Suppressor macrophage (primary cell): ENCODE data around the gene LRP1.

Experiments
- DNase-seq, 4 experiments: peaks; one replicate each; pipeline ENCODE4 v3.0.0-alpha.2; 2020 to 2022

The LRP1 gene

GRCh38 chr12:57154804-57155434, 26.6 kb downstream of the LRP1 start:
- peak in 2 of 4 experiments; percentile 56 to 61 for DNase-seq

DNA sequence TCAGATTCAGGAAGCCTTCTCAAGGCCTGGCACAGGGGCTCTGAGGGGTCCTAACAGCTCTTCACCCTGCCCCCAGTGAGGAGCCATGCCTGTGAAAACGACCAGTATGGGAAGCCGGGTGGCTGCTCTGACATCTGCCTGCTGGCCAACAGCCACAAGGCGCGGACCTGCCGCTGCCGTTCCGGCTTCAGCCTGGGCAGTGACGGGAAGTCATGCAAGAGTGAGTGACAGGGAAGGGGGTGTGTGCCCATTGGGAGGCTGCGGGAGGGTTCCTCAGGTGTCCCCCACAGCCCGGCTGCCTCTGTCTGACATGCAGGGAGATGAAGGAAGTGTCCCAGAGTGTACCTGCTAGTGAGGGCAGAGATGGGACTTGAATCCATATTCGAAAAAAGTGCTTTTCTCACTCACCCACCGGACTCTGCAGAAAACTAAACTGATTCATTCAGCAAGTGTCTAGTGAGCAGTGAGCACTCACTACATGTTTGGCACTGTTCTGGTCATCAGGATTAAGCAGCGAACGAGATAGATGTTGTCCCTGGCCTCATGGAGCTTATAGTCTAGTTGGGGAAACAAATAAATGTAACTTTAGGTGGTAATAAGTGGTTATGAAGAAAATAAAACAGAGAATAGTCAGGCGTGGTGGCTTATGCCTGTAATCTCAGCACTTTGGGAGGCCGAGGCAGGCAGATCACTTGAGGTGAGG, 28.6 kb downstream of the LRP1 start:
- DNase-seq, result peak; percentile 42 to 79 (median 66)

DNA sequence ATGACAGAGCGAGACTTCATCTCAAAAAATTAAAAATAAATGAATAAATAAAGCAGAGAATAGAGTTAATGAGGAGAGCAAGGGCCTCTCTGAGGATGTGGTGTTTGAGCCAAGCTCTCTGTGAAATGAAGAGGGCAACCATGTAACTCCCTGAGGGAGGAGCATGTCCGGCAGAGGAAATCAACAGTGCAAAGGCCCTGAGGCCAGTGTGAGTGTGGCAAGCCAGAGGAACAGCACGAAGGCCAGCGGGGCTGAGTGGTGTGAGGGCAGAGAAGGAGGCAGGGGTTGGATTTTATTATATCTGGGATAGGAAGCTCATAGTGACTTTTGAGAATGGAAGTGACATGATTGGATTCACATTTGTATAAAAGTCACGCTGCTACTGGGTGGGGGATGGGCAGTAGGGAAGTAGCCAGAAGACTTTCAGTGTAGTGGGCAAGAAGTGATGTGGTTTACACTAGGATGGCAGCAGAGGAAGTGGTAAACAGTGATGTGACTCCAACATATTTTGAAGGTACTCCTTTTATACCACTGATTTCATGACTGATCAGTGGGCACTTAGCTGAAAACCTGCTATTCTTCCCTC, 29.4 kb downstream of the LRP1 start:
- DNase-seq, result peak; percentile 86 to 95 (median 90)

- DNase-seq, result no peak
Measured at GRCh38 chr12:57158186-57158585, 29.9 kb downstream of the LRP1 start.

- DNase-seq, result no peak
Measured at GRCh38 chr12:57158665-57159064, 30.4 kb downstream of the LRP1 start.

GRCh38 chr12:57159311-57159710, 31.0 kb downstream of the LRP1 start:
- DNase-seq, result peak; percentile 73 to 88 (median 82)

- no peak for DNase-seq
Measured at GRCh38 chr12:57160040-57160439, 31.8 kb downstream of the LRP1 start.

DNA sequence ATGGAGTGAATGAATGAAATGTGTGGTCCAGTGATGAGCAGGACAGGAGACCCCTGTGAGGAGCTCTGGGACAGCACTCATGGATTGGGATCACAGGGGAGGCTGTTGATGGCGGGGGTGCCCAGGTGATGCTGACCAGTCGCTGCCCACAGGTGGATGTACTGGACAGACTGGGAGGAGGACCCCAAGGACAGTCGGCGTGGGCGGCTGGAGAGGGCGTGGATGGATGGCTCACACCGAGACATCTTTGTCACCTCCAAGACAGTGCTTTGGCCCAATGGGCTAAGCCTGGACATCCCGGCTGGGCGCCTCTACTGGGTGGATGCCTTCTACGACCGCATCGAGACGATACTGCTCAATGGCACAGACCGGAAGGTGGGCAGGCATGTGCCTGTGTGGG, 32.5 kb downstream of the LRP1 start:
- no peak for DNase-seq

GRCh38 chr12:57161491-57161890, 33.2 kb downstream of the LRP1 start:
- DNase-seq, result no peak

DNA sequence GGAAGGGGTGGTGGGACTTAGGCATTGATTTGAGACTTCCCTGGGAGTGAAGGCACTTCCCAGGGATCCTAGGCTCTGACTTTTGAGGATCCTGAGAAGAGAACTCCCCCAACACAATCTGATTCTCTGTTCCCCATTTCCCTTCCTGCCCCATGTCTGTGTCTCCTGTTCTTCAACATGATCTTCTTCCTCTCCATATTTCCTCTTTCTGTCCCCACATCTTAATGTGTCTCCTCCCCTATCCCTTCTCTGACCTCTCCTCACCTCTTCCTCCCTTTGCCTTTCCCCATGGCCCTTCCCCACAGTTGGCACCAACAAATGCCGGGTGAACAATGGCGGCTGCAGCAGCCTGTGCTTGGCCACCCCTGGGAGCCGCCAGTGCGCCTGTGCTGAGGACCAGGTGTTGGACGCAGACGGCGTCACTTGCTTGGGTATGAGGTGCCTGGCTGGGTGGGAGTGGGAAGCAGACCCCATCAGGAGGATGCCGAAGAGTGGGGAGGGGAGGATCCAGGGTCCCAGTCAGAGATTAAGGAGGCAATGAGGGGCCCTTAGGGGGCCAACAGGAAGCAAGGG, 34.4 kb downstream of the LRP1 start:
- DNase-seq, result peak; percentile 37 to 76 (median 63)

- no peak for DNase-seq
Measured at GRCh38 chr12:57164454-57164853, 36.2 kb downstream of the LRP1 start.

DNA sequence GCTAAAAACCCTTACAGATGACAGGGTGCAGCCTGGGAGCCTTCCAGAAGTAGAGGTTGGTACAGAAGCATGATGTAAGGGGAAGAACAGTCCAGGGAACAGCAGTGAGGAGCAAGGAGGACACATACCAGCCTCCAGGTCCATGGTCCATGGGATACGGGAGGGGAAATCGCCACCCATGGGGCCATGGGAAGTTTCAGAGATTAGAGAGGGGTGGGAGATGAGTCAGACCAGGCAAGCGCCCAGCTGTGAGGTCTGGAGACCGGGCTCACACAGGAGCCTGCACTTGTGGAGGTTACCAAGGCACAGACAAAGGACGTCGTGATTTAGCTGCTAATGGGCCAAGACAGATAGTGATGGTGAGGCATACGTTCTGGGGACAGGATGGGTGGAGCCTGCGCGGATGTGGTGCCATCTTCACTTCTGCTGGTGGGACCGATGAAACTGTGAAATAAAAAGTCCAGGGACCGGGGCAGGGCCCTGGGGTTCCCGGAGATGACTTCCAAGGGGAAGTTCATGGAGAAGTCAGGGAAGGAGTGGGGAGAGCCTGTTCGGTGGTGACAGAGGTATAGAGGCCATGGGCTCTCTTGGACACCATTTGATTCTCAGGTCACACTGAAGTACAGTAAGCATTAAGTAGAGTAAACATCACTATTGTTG, 36.8 kb downstream of the LRP1 start:
- DNase-seq, result no peak

- DNase-seq, result no peak
Measured at GRCh38 chr12:57165741-57166140, 37.5 kb downstream of the LRP1 start.

DNA sequence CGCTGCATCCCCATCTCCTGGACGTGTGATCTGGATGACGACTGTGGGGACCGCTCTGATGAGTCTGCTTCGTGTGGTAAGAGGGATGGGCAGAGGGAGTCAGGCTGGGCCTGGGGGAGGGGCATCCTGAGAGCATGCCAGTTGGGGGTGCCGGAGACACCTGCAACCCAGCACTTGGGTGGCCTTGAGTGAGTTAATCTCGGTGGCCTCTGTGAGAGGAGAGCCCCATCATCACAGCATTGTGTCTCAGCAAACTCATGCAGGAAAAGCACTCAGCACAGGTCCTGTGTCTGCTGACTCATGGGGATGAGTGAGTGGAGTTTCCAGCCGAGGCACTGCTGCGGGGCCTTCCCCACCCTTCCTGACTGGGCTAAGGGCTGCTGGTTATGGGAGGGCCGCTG, 38.7 kb downstream of the LRP1 start:
- DNase-seq, result no peak

- no peak for DNase-seq
Measured at GRCh38 chr12:57168058-57168457, 39.8 kb downstream of the LRP1 start.

DNA sequence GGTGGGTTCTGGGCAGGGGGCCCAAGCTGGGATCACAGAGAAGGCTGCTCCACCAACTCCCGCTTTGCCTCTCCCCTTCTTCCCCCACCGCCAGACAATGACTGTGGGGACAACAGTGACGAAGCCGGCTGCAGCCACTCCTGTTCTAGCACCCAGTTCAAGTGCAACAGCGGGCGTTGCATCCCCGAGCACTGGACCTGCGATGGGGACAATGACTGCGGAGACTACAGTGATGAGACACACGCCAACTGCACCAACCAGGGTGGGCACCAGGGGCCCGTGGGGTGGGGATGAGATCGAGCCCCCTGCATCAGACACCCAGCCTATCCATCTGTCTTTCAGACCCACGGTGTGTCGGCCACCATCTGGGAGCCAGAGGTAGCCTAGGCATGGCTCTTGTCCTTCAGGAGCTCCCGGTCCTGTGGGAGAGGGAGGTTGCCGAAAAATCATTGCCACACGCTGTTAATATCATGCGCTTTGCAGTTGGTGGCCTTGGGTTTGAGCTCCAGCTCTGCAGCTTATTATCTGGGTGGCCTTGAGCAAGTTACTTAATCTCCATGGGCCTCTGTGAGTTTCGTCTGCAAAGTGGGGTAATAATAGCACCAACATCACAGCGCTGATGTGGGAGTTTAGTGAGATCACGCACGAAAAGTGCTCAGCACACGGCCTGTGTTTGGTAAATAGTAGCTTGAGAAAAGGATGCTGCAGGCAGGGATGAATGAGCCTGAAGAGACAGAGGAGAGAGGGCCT, 40.9 kb downstream of the LRP1 start:
- DNase-seq, result no peak

DNA sequence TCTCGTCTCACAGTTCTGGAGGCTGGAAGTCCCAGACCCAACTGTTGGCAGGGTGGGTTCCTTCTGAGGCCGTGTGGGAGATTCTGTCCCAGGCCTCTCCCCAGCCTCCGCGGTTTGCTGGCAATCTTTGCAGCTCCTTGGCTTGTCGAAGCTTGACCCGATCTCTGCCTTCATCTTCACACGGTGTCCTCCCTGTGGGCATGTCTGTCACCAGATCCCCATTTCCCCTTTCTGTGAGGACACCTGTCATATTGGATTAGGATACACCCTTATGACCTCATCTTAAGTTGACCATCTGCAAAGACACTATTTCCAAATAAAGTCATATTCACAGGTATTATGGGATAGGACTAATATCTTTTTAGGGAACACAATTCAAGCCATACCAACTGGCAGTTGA, 41.7 kb downstream of the LRP1 start:
- no peak for DNase-seq

DNA sequence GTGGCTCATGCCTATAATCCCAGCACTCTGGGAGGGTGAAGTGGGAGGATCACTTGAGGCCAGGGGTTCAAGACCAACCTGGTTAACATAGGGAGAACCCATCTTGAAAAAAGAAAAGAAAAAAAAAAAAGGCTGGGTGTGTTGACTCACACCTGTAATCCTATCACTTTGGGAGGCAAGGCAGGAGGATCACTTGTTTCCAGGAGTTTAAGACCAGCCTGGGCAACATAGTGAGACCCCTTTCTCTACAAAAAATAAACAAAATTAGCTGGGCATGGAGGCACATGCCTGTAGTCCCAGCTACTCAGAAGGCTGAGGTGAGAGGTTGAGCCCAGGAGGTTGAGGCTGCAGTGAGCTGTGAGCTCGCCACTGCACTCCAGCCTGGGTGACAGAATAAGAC, 42.1 kb downstream of the LRP1 start:
- DNase-seq, result no peak

GRCh38 chr12:57170927-57171326, 42.6 kb downstream of the LRP1 start:
- no peak for DNase-seq

DNA sequence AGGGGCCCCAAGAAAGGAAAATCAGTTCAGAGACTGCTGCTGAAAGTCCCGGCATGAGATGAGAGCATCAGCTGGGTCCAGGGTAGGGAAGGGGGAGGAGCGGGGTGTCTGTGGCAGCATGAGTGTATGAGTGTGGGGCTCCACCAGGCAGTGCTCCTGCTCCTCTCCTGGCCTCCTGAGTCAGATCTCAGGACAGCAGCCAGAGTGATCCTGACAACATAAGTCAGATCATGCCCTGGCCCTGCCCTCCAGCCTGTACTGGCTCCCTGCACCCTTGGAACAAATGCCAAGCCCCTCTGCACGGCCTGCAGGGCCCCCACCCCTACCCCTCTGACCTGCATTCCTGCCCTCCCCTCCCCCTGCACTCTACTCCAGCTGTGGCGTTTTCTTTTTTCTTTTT, 43.4 kb downstream of the LRP1 start:
- no peak for DNase-seq

- peak; percentile 34 to 69 (median 52) for DNase-seq
Measured at GRCh38 chr12:57173089-57173488, 44.8 kb downstream of the LRP1 start.

GRCh38 chr12:57173683-57174082, 45.4 kb downstream of the LRP1 start:
- no peak for DNase-seq
